ENCODE measurements around the gene PXMP4.

Gene PXMP4

DNA sequence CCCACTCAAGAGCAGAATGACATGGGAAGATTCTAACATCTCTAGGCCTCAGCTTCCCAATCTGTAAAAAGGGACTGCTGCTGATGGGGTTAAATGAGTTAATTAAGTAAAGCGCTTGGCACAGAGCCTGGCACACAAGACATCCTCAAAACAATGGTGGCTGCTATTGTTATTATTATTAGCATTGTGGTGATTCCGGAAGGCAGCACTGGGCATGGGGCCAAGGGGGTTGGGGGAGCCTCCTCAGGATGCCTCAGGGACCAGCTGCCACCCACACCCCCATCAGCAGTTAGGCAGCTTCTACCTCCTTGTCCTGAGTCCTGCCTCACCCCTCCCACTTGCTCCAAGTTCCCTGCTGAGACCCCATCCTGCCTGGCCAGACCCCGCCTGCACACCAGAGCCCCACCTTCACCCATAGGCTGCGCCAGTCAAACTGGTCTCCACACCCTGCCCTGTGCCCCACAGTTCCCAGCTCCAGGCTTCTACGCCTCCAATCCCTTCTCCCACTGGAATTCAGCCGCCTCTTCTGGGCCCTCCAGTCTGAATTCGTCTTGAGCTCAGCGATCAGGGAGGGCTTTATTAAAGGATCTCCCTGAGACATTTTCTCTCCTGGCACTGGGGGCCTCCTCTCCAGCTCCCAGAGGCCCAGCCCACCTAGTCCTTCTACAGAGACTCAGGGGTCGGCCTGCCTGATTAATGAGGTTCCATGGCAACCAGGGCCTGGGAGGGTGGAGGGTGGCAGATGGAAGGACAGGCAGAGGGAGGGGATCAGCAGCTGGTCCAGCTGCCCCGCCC is 35.4 kb downstream of the PXMP4 start:
- DNase-seq (ENCODE audit: low read depth in 2 of 2): no peak

DNA sequence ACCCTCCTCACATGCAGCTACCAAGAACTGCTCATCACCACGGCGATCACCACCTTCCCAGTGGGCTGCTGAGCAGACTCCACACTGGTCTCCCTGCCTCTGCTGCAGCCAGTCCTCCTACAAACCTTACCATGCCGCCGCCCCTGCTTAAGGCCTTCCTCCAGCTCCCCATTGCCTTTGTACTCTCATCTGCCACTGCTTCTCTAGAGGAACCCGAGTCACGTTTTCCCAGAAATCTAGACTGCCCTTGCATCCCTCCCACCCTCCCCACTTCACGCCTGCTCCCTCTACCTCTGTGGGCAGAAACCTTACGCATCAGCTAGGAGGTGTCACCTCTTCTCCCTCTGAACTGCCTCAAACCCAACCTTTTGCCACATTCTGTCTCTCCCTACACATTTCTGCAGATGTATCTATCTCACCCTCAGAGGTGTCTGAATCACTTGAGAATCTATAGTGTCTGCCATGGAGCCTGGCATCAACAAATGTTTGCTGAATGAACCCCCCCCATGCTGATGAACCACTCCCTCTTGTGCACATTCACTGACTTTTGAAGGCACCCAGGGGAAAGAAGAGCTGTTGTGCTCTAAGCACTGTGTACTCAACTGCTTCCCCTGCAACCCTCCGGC is 38.3 kb downstream of the PXMP4 start:
- no peak for DNase-seq (ENCODE audit: low read depth in 2 of 2)

DNA sequence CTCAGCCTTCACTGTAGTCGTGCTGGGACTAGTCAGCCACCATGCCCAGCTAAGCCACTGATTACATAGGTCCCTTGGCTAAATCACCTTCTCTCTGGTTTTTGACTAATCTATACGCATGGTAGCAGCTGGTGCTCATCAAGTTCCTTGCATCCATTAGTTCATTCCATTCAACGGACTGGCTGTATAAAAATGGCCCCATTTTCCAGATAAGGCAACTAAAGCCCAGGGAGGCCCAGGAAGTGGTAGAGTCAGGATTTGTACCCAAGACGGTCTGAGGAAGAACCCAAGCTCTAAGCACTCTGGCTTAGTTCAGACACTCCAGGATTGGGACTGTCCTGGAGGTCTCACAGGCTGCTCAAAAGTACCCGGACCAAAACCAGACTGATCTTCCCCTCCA is 38.8 kb downstream of the PXMP4 start:
- no peak for DNase-seq (ENCODE audit: low read depth in 2 of 2)

DNA sequence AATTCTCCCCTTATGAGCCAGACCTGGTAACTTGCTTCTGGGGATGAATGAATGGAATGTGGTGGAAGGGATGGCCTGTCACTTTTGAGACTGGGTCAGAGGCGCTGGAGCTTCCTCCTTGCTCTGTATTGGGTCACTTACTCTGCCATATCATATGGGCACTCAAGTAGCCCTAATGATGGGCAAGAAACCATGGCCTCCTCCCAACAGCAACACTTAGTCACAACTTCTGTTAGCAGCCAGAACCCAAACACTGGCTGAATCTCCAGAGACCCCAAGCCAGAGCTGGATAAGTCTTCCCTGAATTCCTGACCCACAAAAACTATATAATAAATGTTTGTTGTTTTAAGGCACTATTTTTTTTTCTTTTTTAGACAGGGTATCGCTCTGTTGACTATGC is 39.4 kb downstream of the PXMP4 start:
- no peak for DNase-seq (ENCODE audit: low read depth in 2 of 2)

GRCh38 chr20:33679758-33680485 is 40.2 kb downstream of the PXMP4 start:
- DNase-seq (ENCODE audit: low read depth in 2 of 2): peak in 1 of 2 donors; percentile 39

DNA sequence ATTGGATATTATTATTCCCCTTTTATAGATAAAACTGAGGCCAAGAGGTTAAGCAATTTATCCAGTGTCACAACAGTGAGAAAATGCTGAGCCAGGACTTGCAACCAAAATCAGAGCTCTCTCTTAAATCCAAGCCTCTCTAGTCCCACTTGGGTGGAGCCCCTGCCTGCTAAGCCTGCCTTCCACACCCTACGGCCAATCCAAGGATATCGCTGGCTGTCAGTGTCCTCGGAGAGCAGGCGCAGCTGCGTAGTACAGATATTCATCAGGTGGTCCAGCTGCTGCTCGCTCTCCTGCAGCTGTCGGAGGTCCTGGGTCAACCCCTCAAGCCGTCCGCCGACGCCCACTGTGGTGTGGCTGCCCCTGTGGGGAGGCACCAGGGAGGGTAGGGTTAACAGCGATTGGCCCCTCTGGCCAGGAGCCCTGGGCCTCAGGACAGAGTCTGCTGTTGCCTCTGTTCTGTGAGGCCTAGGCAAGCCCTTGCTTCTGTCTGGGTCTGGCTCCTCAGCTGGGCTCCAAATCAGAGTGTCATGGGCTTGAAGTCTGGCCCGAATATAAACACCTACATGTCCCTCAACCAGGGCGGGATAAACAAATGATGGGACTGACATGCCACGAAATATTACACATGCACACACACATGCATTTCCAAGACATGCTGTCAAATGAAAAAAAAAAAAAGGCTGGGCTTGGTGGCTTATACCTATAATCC is 42.0 kb downstream of the PXMP4 start:
- DNase-seq (ENCODE audit: low read depth in 2 of 2): no peak

GRCh38 chr20:33676652-33677645 is 43.2 kb downstream of the PXMP4 start:
- no peak for DNase-seq (ENCODE audit: low read depth in 2 of 2)

DNA sequence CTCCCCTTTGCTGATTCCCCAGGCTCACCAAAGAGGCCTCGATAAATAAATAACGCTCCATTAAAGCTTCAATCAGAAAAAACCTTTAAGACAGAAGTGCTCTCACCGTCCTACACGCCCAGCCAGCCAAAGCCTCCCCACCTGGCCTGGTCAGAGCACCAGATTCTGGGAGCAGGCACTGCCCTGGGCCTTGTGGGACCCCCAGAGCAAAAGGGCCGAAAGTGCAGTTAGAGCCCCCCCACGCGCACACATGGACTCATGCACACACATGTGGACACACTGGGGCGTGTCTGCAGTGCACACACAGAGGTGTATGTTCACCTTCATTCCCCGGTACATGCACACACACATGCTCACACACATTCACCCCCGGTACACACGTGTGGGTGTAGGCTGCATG is 44.0 kb downstream of the PXMP4 start:
- DNase-seq (ENCODE audit: low read depth in 2 of 2): no peak

GRCh38 chr20:33675136-33675959 is 44.8 kb downstream of the PXMP4 start:
- DNase-seq (ENCODE audit: low read depth in 2 of 2): no peak

GRCh38 chr20:33674294-33675135 is 45.6 kb downstream of the PXMP4 start, which contains the start of gene NECAB3:
TSS of gene NECAB3 (minus strand) at chr20:33674428. CDS start at chr20:33674352, 76 bp downstream.
- peak; percentile 53 to 64 for DNase-seq (ENCODE audit: low read depth in 2 of 2)

GRCh38 chr20:33673410-33674293 is 46.5 kb downstream of the PXMP4 start:
- no peak for DNase-seq (ENCODE audit: low read depth in 2 of 2)

GRCh38 chr20:33673114-33673409 is 47.0 kb downstream of the PXMP4 start:
- no peak for DNase-seq (ENCODE audit: low read depth in 2 of 2)

DNA sequence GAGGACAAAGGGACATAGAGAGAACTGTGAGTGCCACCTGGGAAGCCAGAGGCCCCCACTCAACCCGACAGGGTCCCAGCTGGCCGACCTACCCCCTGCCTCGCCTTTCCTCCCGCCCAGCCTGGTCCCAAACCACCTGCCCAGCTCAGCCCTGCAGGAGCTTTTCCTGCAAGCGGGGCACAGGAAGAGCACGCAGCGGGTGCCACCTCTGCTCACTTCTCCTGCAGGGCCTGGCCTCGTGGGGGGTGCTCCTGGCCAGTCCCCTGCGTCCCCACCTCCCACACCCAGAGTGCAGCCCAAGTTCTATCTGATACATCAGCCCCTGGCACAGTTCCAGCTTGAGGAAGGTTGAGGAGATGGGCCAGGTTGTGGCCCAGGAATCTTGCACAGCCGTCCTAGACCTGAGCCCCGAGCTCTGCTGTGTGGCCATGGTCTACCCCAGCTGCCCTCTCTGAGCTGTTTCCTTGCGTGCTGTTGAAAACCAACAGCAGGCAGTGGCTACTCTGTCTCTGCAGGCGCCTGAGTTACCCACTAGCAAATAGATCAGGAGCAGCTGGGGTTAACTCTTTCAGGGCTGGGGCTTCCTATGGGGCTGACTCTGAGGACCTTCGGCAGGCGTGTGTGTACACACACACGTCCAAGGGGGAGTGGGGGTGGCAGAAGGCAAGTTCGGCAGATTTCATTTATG is 47.5 kb downstream of the PXMP4 start:
- no peak for DNase-seq (ENCODE audit: low read depth in 2 of 2)

DNA sequence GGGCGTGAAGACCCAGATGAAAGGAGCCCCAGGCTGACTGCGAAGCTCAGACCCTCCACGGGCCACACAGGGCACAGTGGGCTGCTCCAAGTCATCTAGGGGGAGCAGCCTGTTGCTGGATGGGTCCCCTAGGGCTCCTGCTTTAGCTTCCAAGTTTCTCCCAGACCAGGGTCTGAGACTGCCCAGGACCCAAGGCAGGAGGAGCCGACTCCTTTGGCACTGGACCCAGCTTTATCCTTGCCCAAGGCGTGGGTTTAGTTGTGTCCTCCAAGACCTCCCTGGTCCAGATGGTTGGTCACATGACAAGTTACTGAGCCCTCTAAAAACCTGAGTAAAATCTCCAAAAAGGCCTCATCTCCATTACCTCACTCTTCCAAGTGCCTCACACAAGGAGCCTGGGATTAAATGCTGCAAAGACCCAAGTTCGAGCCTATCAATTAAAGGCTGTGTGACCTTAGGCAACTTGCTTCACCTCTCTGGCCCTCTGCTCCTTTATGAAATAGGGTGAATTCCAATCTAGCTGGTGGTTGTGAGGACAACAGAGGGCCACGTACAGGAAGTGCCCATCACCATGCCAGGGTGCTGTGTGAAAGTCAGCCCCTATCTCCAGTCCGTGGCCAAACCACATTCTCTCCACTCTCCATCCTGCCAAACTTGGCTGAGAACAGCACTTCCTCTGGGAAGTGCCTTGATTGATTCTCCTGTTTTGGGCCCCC is 48.4 kb downstream of the PXMP4 start:
- no peak for DNase-seq (ENCODE audit: low read depth in 2 of 2)

- no peak for DNase-seq (ENCODE audit: low read depth in 2 of 2)
Measured at GRCh38 chr20:33670715-33671499, 49.2 kb downstream of the PXMP4 start.

All from stimulated activated CD8-positive, alpha-beta memory T cell treated with anti-CD3 and anti-CD28 coated beads, Interleukin-2, amount 100 ng/mL, for 48 hours (primary cell).